Measurements from ENCODE around the gene RRP15.

GRCh38 chr1:218347723-218348627 is 62.9 kb downstream of the RRP15 start:
- TF ChIP-seq CTCF (conservative IDR thresholded peaks at IDR 0.05; ENCODE audit: low read depth, low read length) (no peak), EZH2 (IDR thresholded peaks at IDR 0.05; ENCODE audit: borderline replicate concordance, low read depth, low read length, poor library complexity, severe bottlenecking) (no peak)

Data from A673 (cell line).